NOMO-1 (cell line): ENCODE results near the gene ZNF490.
"Not testable (repeated sequence)": the region's sequence is repeated elsewhere in the genome, so short reads cannot be mapped to it uniquely, and the experiment has no call there.

ENCODE experiments used
- DNase-seq, 2 experiments: peaks; one replicate each; lab custom pipeline; 2025; ENCODE audit not compliant: unreplicated experiment in 2 of 2; lab: John Stamatoyannopoulos, UW

Gene ZNF490

GRCh38 chr19:12623361-12624031 lies 12.9 kb upstream of the ZNF490 start:
- DNase-seq, result no peak

GRCh38 chr19:12621253-12622024 lies 10.8 kb upstream of the ZNF490 start:
- DNase-seq, result not testable (repeated sequence)

DNA sequence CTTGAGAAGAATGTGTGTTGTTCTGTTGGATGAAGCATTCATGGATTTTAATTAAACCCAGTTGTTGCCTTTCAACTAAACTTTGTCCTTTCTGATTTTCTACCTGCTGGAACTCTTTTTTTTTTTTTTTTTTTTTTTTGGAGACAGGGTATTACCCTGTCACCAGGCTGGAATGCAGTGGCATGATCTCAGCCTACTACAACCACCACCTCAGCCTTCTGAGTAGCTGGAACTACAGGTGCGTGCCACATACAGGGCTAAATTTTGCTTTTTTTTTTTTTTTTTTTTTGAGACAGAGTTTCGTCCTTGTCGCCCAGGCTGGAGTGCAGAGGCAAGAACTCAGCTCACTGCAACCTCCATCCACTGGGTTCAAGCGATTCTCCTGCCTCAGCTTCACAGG lies 7.0 kb upstream of the ZNF490 start:
- DNase-seq, result no peak

DNA sequence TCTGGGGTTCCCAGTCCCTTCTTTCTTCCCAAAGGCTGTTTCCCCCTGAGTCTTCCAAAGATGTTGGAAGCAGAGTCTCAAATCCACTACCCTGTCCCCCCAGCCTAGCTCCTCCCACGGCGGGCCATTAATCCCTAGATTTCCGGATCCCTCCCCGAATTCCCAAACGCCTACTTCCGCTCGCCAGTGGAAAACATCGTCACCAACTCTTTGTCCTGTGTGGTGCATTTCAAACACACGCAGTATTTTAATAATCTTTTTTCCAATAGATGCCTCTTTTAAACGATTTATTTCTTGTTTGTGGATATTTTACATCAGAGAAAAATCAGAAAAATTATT lies 717 bp upstream of the ZNF490 start:
- DNase-seq, result no peak

DNA sequence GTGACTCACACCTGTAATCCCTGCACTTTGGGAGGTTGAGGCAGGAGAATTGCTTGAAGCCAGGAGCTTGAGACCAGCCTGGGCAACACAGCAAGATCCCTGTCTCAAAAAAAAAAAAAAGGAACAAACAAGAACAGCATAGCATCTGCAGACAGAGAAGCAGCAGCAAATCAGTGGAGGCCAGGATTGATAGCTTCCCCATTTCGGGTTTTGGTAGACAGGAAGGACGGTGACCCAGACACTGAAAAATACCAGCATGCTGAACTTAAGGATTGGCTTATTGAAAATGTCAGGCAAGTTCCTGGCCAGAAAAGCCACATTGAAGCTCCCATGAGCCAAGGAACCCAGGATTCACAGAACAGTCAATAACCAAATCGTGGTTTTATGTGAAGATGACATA lies 3.0 kb downstream of the ZNF490 start:
- peak in 1 of 2 experiments; percentile 31 for DNase-seq

GRCh38 chr19:12606796-12607195 lies 3.8 kb downstream of the ZNF490 start:
- DNase-seq, result no peak

DNA sequence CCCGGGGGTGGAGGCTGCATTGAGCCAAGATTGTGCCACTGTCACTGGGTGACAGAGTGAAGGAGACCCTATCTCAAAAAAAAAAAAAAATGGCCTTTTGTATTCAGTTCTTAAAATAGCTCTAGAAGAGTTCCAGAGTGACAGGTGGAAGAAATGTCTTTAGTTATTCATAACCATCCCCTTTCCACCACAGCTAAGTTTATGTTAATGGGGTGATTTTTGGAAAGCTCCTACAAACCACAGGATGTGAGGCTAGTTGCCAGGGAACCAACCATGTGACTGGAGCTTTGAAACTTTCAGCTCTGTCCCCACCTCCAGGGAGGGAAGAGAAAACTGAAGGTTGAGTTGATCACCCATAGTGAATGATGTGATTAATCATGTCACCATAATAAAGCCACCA lies 6.9 kb downstream of the ZNF490 start:
- DNase-seq, result no peak

DNA sequence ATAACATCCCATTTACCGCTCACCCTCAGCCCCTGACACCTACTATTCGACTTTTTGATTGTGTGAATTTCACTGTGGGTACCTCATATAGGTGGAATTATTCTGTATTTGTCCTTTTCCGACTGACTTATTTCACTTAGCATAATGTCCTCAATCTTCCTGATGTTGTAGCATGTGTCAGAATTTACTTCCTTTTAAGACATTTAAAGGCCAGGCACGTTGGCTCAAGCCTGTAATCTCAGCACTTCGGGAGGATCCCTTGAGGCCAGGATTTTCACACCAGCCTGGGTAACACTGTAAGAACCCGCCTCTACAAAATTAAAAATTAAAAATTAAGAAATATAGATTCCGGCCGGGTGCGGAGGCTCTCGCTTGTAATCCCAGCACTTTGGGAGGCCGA lies 13.0 kb downstream of the ZNF490 start:
- no peak for DNase-seq

DNA sequence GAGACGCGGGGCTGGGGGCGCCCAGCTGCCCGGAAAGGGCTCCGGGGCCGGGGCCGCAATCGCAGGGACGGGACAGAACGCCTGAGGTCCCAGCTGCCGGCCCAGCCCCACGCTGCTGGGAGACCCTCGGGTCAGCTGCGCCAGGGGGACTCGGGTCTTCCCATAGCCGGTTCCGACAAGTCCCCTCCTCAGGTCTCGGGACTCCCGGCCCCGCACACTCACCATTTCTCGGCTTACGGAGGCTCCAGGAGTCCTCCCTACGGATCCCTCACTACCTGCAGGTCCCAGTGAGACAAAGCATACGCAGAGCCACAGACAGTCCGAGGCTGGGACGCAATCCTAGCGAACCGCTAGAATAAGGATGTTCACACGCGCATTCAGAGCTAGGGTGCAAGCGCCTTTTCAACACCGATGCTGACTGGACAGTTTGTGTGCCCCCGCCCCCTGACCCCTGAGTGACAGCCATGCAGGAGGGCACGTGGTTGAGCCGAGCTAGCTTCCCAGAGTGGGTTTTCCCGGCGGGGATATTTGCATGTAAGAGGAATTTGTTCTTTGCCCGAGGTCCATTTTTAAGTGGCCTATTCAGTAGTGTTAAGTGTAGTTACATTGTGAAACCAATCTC lies 13.6 kb downstream of the ZNF490 start:
- DNase-seq, result no peak

DNA sequence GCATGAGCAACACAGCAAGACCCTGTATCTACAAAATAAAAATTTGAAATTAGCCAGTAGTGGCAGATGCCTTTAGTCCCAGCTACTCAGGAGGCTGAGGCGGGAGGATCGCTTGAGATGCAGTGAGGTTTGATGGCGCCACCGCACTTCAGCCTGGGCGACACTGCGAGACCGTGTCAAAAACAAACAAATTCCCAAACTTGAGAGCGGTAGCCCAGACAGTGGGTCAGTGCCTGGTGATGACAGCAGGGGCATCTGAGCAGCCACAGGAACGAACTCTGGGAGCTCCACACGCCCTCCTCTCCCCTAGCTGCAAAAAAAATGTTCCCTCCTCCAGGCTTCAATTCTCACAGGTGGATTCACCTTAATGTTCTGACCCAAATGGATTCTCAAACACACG lies 14.1 kb downstream of the ZNF490 start:
- DNase-seq, result no peak

DNA sequence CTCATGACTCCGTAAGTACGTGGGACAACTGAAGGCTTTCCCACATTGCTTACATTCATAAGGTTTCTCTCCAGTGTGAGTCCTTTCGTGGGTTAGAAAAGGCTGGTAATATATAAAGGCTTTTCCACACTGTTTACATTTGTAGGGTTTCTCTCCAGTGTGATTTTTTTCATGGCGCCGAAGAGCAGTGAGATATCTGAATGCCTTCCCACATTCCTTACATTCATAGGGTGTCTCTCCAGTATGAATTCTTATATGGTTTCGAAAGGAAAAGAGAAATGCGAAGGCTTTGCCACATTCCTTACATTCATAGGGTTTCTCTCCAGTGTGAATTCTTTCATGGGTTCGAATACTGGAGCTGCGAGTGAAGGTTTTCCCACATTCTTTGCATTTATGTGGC lies 29.5 kb downstream of the ZNF490 start:
- no peak for DNase-seq

- no peak for DNase-seq
Observed at GRCh38 chr19:12580180-12580694, 30.4 kb downstream of the ZNF490 start.

GRCh38 chr19:12578641-12579040 lies 32.0 kb downstream of the ZNF490 start:
- DNase-seq, result no peak

- peak in 1 of 2 experiments; percentile 25 for DNase-seq
Observed at GRCh38 chr19:12574036-12574435, 36.6 kb downstream of the ZNF490 start.

DNA sequence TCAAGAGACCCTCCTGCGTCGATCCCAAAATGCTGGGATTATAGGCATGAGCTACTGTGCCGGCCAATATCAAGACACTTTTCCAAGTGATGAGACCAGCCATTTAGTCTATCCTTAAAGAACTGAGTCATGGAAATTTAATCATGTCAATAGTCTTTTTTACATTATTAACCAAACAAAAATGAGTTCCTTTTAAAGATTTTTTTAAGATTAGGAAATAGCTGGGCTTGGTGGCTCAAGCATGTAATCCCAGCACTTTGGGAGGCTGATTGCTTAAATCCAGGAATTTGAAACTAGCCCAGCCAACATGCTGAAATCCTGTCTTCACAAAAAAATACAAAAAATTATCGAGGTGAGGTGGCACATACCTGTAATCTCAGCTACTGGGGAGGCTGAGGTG lies 42.7 kb downstream of the ZNF490 start:
- no peak for DNase-seq

DNA sequence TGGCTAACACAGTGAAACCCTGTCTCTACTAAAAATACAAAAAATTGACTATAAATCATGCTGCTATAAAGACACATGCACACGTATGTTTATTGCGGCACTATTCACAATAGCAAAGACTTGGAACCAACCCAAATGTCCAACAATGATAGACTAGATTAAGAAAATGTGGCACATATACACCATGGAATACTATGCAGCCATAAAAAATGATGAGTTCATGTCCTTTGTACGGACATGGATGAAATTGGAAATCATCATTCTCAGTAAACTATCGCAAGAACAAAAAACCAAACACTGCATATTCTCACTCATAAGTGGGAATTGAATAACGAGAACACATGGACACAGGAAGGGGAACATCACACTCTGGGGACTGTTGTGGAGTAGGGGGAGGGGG lies 44.2 kb downstream of the ZNF490 start:
- DNase-seq, result not testable (repeated sequence)

DNA sequence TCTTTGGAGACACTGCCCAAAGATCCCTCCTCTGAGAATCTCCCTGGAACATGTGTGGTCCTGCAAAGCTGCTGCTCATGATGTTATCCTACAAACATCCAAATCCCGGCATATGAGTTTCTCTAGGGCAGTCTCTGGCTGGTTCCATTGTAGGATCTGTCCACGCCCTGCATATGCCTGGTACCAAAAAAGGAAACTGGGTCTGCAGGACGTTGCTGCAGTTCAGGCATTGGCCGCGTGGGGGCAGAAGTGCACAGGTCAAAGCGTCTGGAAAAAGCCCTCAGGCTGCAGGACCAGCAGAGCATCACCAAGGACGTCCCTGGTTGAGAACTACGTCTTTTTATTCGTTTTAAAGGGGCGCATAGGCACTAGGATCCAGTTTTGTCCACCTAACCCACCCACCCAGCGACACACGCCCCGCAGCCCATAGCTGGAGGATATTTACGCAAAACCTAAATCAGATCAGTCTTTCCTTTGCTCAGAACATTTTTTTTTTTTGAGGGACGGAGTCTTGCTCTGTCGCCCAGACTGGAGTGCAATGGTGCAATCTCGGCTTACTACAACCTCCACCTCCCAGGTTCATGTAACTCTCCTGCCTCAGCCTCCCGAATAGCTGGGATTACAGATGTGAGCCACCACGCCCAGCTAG lies 46.5 kb downstream of the ZNF490 start:
- DNase-seq, result peak; percentile 68 to 72

DNA sequence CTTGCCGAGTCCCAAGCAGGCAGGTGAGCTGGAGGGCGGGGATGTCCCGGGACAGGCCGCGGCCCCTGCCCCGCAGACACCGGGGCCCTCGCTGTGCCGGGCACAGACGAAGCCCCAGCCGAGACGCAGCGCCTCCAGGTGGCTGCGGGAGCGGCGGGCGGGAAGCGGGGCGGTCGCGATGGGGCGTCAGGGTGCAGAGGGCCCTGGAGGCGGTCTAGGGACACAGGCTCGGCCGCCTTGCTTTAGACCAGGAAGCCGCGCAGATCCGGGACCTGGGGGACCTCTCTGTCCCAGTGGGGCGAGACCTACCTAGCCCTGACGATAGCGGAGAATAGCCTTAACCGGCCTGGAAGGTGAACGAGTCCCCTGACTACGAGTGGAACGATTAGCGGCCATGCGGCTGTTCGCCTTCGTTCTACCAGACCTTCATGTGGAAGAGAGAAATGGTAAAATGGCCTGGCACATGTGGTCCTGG lies 55.1 kb downstream of the ZNF490 start:
- no peak for DNase-seq

DNA sequence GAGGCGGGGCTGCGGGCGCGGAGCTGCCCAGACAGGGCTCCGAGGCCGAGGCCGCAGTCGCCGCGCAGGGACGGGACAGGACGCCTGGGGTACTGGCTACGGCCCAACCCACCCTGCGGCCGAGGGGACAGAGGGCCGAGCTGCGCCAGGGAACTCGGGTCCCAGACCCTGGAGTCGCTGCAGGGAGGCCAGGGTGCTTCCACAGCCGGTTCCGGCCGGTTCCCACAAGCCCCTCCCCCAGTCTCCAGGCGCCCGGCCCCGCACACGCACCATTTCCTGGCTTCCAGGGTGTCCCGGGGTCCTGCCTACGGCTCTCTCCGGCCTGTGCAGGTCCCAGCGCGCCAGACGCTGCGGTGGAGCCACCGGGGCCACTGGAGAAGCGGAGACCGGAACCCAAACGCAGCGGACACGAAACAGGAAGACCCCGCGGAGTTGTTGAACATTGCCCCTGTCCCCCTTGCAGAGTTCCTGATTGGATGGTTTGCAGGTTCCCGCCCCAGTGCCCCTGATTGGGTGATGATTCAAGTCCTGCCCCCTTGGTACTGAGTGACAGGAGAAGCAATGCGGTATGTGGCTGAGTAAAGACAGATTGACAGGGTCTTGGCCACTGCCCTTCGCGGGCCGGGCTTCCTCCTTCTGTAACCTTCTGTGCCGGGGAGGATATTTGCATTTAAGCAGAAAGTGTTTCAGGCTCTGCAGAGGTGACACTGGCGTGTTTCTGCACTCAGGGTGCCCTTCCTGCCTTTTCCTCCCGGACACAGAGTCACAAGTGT lies 59.4 kb downstream of the ZNF490 start, which contains the start of gene ZNF564:
ZNF564 (minus strand) TSS at position 423 of the 773 bp plus-strand sequence; CDS start at position 273, 150 bp downstream.
- DNase-seq, result peak; percentile 97 to 99

- no peak for DNase-seq
Observed at GRCh38 chr19:12546903-12547302, 63.7 kb downstream of the ZNF490 start.
